ENCODE data around the gene TMEM198. TPM values are rescaled to one million over a fixed set of nuclear protein-coding genes. Genes with fewer than 3 reads are reported as not detected.
A peak's percentile ranks its signal among the peaks of the same experiment; 100 is the strongest.

TMEM198 gene
- total and polyA plus RNA-seq, 2 donors (not counting 1 experiment from before 2014, with no cell fraction given), result 0.39 to 1.1 TPM

GRCh38 chr2:219596954-219597551 is 53.2 kb downstream of the TMEM198 start:
- H3K4me2 ChIP-seq (replicated peaks; ENCODE audit: low read depth, low read length, poor library complexity, severe bottlenecking), result peak overlapping the region; percentile 84
- CTCF ChIA-PET, result interaction anchor here (0.9 to 2.0 kb wide), 6 partner anchors 45 to 209 kb away, joined by 3 to 17 read pairs (median 4); no protein-coding TSS in a partner anchor
- TF ChIP-seq CTCF (IDR thresholded peaks at IDR 0.05), result no peak
- TF ChIP-seq EZH2 (IDR thresholded peaks at IDR 0.05; ENCODE audit: borderline replicate concordance, insufficient read depth, low read depth, low read length, poor library complexity, severe bottlenecking), result no peak
- peak overlapping the region; percentile 89 for H2AFZ ChIP-seq (ENCODE audit: insufficient read depth, low read depth, low read length, poor library complexity, severe bottlenecking)
- H4K20me1 ChIP-seq (ENCODE audit: control insufficient read depth, insufficient read depth, low read length, poor library complexity, severe bottlenecking), result no peaks in the 10 kb centered on the region
- peak overlapping the region; percentile 80 for H3K9ac ChIP-seq (ENCODE audit: low read length)
- H3K27me3 ChIP-seq (replicated peaks in 1 of 4; ENCODE audit: control extremely low read depth in 1 of 4, control insufficient read depth in 3 of 4, insufficient read depth in 4 of 4, low read length in 3 of 4), result peaks cover 0 to 13% (median 0%) of the 10 kb centered on the region in 4 experiments
- intact Hi-C loops (cut with micrococcal nuclease), result loop anchor here (1.0 to 10.0 kb wide), 9 partner anchors 44 to 1325 kb away; partner anchors contain the start of genes AAMP, ANKZF1, ATG9A and CNPPD1
- Mint-ChIP-seq H3K27me3 (peaks cover 16% of the 10 kb centered on the region), H3K4me1 (peaks cover 23% of the 10 kb centered on the region), H3K27ac (peak overlapping the region; percentile 98), H3K4me3 (peak overlapping the region; percentile 98), H3K9me3 (ENCODE audit: insufficient read depth) (no peaks in the 10 kb centered on the region)
- H3K36me3 ChIP-seq (replicated peaks in 1 of 2; ENCODE audit: control extremely low read depth in 1 of 2, control insufficient read depth in 1 of 2, extremely low read depth in 1 of 2, insufficient read depth in 2 of 2, low read length in 1 of 2), result peaks cover 3 to 11% of the 10 kb centered on the region in 2 experiments
- POLR2A ChIA-PET, result interaction anchor here (0.6 to 1.0 kb wide), 2 partner anchors 123 to 209 kb away, joined by 3 to 4 read pairs; partner anchors contain the start of gene DNPEP
- peak overlapping the region; percentile 69 to 88 (median 86) for H3K4me3 ChIP-seq (ENCODE audit: control extremely low read depth in 1 of 5, extremely low read depth in 1 of 5, insufficient read depth in 1 of 5, low read depth in 2 of 5, low read length in 4 of 5)
- H3K4me1 ChIP-seq (ENCODE audit: control insufficient read depth in 2 of 2, insufficient read depth in 2 of 2, low read length in 2 of 2), result peaks cover 10 to 12% of the 10 kb centered on the region in 2 donors
- no peaks in the 10 kb centered on the region for H3K9me3 ChIP-seq (ENCODE audit: control extremely low read depth in 1 of 3, control insufficient read depth in 2 of 3, insufficient read depth in 1 of 3, low read length in 2 of 3)
- peaks cover 15% of the 10 kb centered on the region for H3K79me2 ChIP-seq (ENCODE audit: control insufficient read depth, insufficient read depth, low read length)
- ATAC-seq (ENCODE audit: low read depth), result no peak
- DNase-seq, result no peak
- 28% methylated on average over 15 of the region's 19 CpGs for WGBS (ENCODE audit: insufficient coverage)
- peak overlapping the region; percentile 59 to 88 for H3K27ac ChIP-seq (ENCODE audit: low read length in 2 of 2)

All from B cell (primary cell).